NCI-H82 treated with DMSO at 0.1 percent for 48 hours (cell line): ENCODE results near the gene ABCD1.

ENCODE experiments used
- DNase-seq: peaks from one replicate; lab custom pipeline; 2025; ENCODE audit not compliant: unreplicated experiment; lab: John Stamatoyannopoulos, UW

The ABCD1 gene

DNA sequence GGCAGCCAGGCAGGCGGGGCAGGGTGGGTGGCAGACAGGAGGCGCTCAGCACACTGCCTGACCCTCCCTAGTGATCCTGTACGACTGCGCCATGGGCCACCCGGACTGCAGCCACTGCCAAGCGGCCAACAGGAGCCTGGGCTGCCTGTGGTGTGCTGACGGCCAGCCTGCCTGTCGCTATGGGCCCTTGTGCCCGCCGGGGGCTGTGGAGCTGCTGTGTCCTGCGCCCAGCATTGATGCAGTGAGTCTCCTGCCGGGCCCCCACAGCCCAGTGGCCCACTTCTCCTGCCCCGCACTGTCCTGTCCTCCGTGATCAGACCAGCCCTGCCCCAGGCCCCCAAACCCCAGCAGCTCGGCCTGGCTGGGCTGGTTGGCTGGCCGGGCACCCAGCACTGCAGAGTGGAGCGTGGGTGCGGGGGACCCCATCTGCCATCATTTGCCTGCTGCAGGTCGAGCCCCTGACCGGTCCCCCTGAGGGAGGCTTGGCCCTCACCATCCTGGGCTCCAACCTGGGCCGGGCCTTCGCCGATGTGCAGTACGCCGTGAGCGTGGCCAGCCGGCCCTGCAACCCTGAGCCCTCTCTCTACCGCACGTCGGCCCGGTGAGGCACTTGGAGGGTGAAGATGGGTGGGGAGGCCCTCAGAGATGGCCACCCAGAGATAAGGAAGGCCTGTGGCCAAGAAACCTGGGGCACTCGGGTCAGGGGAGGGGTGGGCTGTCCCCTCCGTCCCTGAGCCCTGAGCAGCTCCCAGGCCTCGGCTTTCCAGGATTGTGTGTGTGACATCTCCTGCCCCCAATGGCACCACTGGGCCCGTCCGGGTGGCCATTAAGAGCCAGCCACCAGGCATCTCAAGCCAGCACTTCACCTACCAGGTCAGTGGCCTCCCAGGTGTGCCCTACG lies 47.0 kb downstream of the ABCD1 start:
- DNase-seq = no peak

DNA sequence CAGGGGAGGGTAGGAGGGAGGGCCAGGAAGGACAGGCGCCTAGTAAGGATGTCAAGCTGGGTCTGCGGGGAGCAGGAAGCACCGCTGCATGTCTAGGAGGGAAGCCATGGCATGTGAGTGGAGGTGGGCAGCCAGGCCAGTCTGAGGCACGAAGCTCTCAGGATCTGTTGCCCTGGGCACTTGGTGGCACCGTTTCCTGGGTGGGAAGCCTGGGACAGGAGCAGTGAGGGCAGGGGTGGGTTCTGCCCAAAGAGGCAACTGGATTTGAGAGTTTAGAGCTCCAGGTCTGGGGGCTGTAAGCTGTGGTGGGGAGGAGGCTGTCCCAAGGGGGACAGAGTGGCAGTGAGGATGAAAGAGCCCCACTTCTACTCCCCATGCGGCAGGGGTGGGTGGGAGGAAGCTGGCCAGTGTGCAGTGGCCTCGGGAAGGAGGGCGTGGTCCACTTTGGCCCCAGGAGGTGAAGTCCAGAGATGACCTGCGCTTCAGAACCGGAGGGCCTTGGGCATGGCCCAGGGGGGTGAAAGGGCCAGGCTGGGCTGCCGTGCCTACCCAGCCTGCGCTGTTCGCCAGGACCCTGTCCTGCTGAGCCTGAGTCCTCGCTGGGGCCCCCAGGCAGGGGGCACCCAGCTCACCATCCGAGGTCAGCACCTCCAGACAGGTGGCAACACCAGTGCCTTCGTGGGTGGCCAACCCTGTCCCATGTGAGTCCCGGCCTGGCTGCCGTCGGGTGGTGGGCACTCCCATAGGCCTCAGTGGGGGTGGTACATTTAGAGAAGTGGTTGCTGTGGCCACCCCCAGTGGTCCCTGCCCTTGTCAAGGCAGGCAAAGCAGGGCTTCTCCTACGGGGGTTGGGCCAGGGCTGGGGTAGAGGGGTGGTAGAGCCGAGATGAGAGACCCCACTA lies 47.9 kb downstream of the ABCD1 start:
- no peak for DNase-seq

- DNase-seq = no peak
These were observed 48.6 kb downstream of the ABCD1 start for GRCh38 chrX:153773218-153773611.

- no peak for DNase-seq
These were observed 49.3 kb downstream of the ABCD1 start for GRCh38 chrX:153773741-153774575.

DNA sequence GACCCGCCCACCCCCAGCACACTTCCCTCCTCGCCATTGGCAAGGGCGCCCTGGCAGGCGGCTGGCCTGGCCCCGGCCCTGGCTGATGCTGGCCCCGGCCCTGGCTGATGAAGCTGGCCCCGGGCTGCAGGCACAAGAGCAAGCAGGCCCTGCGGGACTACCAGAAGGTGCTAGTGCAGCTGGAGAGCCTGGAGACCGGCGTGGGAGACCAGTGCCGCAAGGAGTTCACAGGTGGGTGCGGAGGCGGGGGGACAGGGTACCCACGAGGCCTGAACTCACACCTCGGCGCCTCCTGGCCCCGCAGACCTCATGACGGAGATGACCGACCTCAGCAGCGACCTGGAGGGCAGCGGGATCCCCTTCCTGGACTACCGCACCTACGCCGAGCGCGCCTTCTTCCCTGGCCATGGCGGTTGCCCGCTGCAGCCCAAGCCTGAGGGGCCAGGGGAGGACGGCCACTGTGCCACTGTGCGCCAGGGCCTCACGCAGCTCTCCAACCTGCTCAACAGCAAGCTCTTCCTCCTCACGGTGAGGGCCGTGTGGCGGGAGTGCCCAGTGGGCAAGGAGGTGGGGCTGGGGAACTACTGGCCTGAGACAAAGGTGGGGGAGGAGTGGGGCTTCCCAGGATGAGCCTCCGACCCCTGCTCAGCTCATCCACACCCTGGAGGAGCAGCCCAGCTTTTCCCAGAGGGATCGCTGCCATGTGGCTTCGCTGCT lies 50.1 kb downstream of the ABCD1 start:
- DNase-seq = no peak

DNA sequence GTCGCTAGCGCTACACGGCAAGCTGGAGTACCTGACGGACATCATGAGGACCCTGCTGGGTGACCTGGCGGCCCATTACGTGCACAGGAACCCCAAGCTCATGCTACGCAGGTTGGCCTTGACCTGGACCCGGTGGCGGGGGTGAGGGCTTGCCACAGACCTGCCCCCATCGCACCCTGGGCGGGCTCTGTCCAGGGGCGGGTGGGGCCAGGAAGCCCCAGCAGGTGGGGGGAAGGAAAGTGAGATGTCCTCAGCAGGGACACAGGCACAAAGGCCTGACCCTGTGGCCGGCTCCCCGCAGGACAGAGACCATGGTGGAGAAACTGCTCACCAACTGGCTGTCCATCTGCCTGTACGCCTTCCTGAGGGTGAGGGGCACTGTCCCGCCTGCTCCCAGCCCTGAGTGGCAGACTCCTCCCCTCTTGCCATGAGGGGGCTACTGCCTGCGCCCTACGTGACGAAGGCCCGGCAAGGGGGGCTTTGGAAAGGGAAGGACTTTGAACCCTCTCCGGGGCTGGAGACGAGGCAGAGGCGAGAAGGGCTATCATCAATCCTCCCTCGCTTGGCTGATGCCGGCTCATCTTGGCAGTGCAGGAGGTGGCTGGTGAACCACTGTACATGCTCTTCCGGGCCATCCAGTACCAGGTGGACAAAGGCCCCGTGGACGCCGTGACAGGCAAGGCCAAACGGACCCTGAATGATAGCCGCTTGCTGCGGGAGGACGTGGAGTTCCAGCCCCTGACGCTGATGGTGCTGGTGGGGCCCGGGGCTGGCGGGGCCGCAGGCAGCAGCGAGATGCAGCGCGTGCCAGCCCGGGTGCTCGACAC lies 50.9 kb downstream of the ABCD1 start:
- no peak for DNase-seq

DNA sequence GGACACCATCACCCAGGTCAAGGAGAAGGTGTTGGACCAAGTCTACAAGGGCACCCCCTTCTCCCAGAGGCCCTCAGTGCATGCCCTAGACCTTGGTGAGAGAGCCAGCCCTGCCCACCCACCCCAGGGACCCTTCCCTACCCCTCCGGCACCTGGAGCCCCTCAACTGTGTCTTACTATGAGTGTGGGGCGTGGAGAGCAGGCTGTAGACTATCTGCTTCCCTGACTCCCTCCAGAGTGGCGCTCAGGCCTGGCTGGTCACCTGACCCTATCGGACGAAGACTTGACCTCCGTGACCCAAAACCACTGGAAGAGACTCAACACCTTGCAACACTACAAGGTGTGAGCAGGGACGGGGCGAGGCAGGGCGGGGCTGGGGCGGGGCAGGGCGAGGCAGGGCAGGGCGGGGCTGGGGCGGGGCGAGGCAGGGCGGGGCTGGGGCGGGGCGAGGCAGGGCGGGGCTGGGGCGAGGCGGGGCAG lies 51.5 kb downstream of the ABCD1 start:
- no peak for DNase-seq

- DNase-seq = no peak
These were observed 52.0 kb downstream of the ABCD1 start for GRCh38 chrX:153776611-153777045.

GRCh38 chrX:153777261-153778090 lies 52.8 kb downstream of the ABCD1 start:
- no peak for DNase-seq

DNA sequence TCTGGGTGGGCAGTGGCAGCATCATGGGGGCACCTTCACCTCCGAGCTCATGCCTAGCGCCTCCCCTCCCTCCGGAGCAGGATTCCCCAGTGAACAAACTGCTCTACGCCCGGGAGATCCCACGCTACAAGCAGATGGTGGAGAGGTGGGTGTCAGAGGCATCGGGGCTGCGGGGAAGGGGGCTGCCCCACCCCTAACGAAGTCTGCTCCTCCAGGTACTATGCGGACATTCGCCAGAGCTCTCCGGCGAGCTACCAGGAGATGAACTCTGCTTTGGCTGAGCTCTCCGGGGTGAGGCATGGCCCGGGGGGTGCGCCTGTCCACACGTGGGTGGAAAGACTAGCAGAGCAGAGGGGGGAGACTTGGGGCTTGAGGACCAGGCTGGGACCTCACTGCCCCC lies 53.5 kb downstream of the ABCD1 start:
- no peak for DNase-seq

- DNase-seq = no peak
These were observed 54.0 kb downstream of the ABCD1 start for GRCh38 chrX:153778684-153779101.

- DNase-seq = no peak
These were observed 55.4 kb downstream of the ABCD1 start for GRCh38 chrX:153779891-153780677.

- DNase-seq = no peak
These were observed 56.2 kb downstream of the ABCD1 start, which contains the start of gene SRPK3 for GRCh38 chrX:153780678-153781427. TSS of gene SRPK3 (plus strand) at chrX:153781041. CDS start at chrX:153781087, 46 bp downstream.

DNA sequence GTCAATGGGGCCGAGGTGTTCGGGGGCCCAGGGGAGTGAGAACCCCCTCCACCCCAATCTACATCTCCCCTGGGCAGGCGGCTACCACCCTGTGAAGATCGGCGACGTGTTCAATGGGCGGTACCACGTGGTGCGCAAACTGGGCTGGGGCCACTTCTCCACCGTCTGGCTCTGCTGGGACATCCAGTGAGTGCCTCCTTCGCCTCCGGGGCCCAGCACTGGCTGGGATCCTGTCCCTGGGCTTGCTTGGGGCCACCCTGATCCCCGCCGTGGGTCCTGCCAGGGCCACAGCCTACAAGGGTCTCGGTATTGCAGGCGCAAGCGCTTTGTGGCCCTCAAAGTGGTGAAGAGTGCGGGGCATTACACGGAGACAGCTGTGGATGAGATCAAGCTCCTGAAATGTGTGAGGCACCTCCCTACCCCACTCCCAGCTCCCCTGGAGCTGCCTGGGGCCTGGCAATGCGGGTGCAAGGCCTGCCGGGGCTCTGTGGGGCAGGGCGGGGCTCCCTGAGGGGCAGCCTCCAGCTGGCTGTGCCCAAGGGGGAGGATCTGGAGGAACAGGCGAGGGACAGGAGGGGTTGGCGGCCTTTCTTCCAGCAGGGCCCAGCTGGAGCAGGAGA lies 56.9 kb downstream of the ABCD1 start:
- DNase-seq = no peak

- no peak for DNase-seq
These were observed 57.7 kb downstream of the ABCD1 start for GRCh38 chrX:153782313-153782712.

GRCh38 chrX:153782871-153783270 lies 58.2 kb downstream of the ABCD1 start:
- no peak for DNase-seq
